Hepatocyte (in vitro differentiated cells): ENCODE results near the gene ELK1. TPM values are rescaled to one million over a fixed set of nuclear protein-coding genes. Genes with fewer than 3 reads are reported as not detected.

Source experiments
- DNase-seq: peaks from one replicate; pipeline ENCODE4 v3.0.0-alpha.2; 2016; ENCODE audit warnings: low spot score
- H2AFZ ChIP-seq: fragments of 200-600 bp; sonication (generic); 2 replicates; pipeline ENCODE4 v1.6.0; 2016; ENCODE audit warnings: antibody characterized with exemption, mild to moderate bottlenecking
- H3K27ac ChIP-seq: fragments of 200-600 bp; sonication (generic); 2 replicates; pipeline ENCODE4 v1.5.1; 2016; ENCODE audit warnings: mild to moderate bottlenecking
- H3K27me3 ChIP-seq: fragments of 200-600 bp; sonication (generic); 2 replicates; pipeline ENCODE4 v1.6.1; 2016
- H3K36me3 ChIP-seq: fragments of 200-600 bp; sonication (generic); replicated peaks from 2 replicates; pipeline ENCODE4 v1.5.1; 2016; ENCODE audit warnings: low read depth; ENCODE audit not compliant: insufficient read depth
- H3K4me1 ChIP-seq: fragments of 200-600 bp; sonication (generic); 2 replicates; pipeline ENCODE4 v1.5.1; 2016; ENCODE audit warnings: mild to moderate bottlenecking, moderate library complexity; ENCODE audit not compliant: insufficient read depth
- H3K4me2 ChIP-seq: fragments of 200-600 bp; sonication (generic); 2 replicates; pipeline ENCODE4 v1.6.0; 2016
- H3K4me3 ChIP-seq: fragments of 200-600 bp; sonication (generic); 2 replicates; pipeline ENCODE4 v1.5.1; 2016; ENCODE audit warnings: mild to moderate bottlenecking
- H3K79me2 ChIP-seq: fragments of 200-600 bp; sonication (generic); 2 replicates; pipeline ENCODE4 v1.6.0; 2017; ENCODE audit warnings: mild to moderate bottlenecking
- H3K9me2 ChIP-seq: fragments of 200-600 bp; sonication (generic); replicated peaks from 2 replicates; pipeline ENCODE4 v1.6.0; 2017; ENCODE audit warnings: mild to moderate bottlenecking; ENCODE audit not compliant: insufficient read depth
- H3K9me3 ChIP-seq: fragments of 200-600 bp; sonication (generic); 2 replicates; pipeline ENCODE4 v1.5.1; 2016; ENCODE audit warnings: low read depth, mild to moderate bottlenecking
- H4K20me1 ChIP-seq: fragments of 200-600 bp; sonication (generic); 2 replicates; pipeline ENCODE4 v1.6.0; 2016; ENCODE audit warnings: mild to moderate bottlenecking; ENCODE audit not compliant: insufficient read depth, poor library complexity, severe bottlenecking
- CTCF ChIP-seq: fragments of 200-600 bp; sonication (generic); IDR thresholded peaks from 2 replicates; pipeline ENCODE4 v1.5.1; 2016; ENCODE audit warnings: antibody characterized with exemption, mild to moderate bottlenecking; ENCODE audit not compliant: poor library complexity
- EZH2 ChIP-seq: fragments of 200-600 bp; sonication (generic); IDR thresholded peaks from 2 replicates; pipeline ENCODE4 v1.6.1; 2016; ENCODE audit warnings: antibody characterized with exemption, mild to moderate bottlenecking, borderline replicate concordance
- EZH2phosphoT487 ChIP-seq: fragments of 200-600 bp; sonication (generic); IDR thresholded peaks from one replicate; pipeline ENCODE4 v1.6.1; 2018; ENCODE audit warnings: antibody characterized with exemption, mild to moderate bottlenecking, low read depth, moderate library complexity; ENCODE audit not compliant: unreplicated experiment, severe bottlenecking
- WGBS: methylation state at CpG from one replicate; pipeline ENCODE4 v1.1.6; 2016; ENCODE audit warnings: low lambda C conversion rate; ENCODE audit errors: missing lambda C conversion rate; 5-methylcytosine and 5-hydroxymethylcytosine counted together
- polyA plus RNA-seq: library from polyadenylated mRNA; unstranded; fragments of >200 nt; fragmentation: Nextera tagmentation; extraction: Ambion mirVana; gene quantifications from 2 replicates; pipeline ENCODE4 v1.2.1, GENCODE V29; 2016
- total RNA-seq: library from RNA; depleted of rRNA; stranded (reverse); fragments of >200 nt; gene quantifications from 2 replicates; pipeline ENCODE4 v1.2.3, GENCODE V29; 2014

Gene ELK1
- total and polyA plus RNA-seq, 2 experiments from 2014 or later = 24.4 to 32.0 TPM

- Histone ChIP-seq H3K27me3 (no peaks in the 10 kb centered on the region), H3K36me3 (no peaks in the 10 kb centered on the region), H3K4me2 (no peak overlapping the region), H2AFZ (no peak overlapping the region), H3K9me3 (no peaks in the 10 kb centered on the region), H4K20me1 (no peaks in the 10 kb centered on the region), H3K9me2 (no peaks in the 10 kb centered on the region), H3K27ac (no peak overlapping the region), H3K4me1 (no peaks in the 10 kb centered on the region), H3K79me2 (no peaks in the 10 kb centered on the region), H3K4me3 (no peak overlapping the region)
- TF ChIP-seq EZH2 (no peak), EZH2phosphoT487 (no peak), CTCF (no peak)
- 89% methylated on average over 16 of the region's 16 CpGs for WGBS
- DNase-seq = no peak
Observed at GRCh38 chrX:47634871-47635575, 15.3 kb downstream of the ELK1 start.

GRCh38 chrX:47633689-47634590 lies 16.4 kb downstream of the ELK1 start:
- DNase-seq = no peak
- H2AFZ ChIP-seq = no peak overlapping the region
- 83% methylated on average over 14 of the region's 14 CpGs for WGBS
- no peaks in the 10 kb centered on the region for H3K4me1 ChIP-seq
- no peaks in the 10 kb centered on the region for H3K9me2 ChIP-seq
- no peaks in the 10 kb centered on the region for H3K36me3 ChIP-seq
- H4K20me1 ChIP-seq = no peaks in the 10 kb centered on the region
- TF ChIP-seq EZH2phosphoT487 (no peak), EZH2 (no peak), CTCF (no peak)
- no peaks in the 10 kb centered on the region for H3K27me3 ChIP-seq
- H3K4me2 ChIP-seq = no peak overlapping the region
- H3K27ac ChIP-seq = no peak overlapping the region
- no peaks in the 10 kb centered on the region for H3K79me2 ChIP-seq
- H3K9me3 ChIP-seq = no peaks in the 10 kb centered on the region
- no peak overlapping the region for H3K4me3 ChIP-seq

- H2AFZ ChIP-seq = no peak overlapping the region
- no peaks in the 10 kb centered on the region for H3K4me1 ChIP-seq
- H3K4me2 ChIP-seq = no peak overlapping the region
- H3K4me3 ChIP-seq = no peak overlapping the region
- no peak for TF ChIP-seq EZH2
- no peak for TF ChIP-seq EZH2phosphoT487
- TF ChIP-seq CTCF = no peak
- no peak overlapping the region for H3K27ac ChIP-seq
- H3K9me2 ChIP-seq = no peaks in the 10 kb centered on the region
- H3K36me3 ChIP-seq = no peaks in the 10 kb centered on the region
- no peaks in the 10 kb centered on the region for H3K27me3 ChIP-seq
- H4K20me1 ChIP-seq = no peaks in the 10 kb centered on the region
- no peak for DNase-seq
- WGBS = 74% methylated on average over 4 of the region's 4 CpGs
- H3K79me2 ChIP-seq = no peaks in the 10 kb centered on the region
- H3K9me3 ChIP-seq = no peaks in the 10 kb centered on the region
Observed at GRCh38 chrX:47632666-47633065, 17.7 kb downstream of the ELK1 start.
